Astrocyte (in vitro differentiated cells and primary cell): Measurements from ENCODE around the gene CPED1. TPM values are rescaled to one million over a fixed set of nuclear protein-coding genes. Genes with fewer than 3 reads are reported as not detected.

Experiments used
- DNase-seq: peaks from one replicate; pipeline ENCODE4 v3.0.0-alpha.2; 2010; ENCODE audit warnings: low read depth
- FAIRE-seq: peaks from 2 replicates; lab custom pipeline; 2011; peaks lifted over from hg19 to GRCh38; lab: Jason Lieb, UNC
- H2AFZ ChIP-seq: 2 replicates; pipeline ENCODE4 v1.6.0; 2012; ENCODE audit warnings: low read depth, low read length, inconsistent platforms
- H3K27ac ChIP-seq: 2 replicates; pipeline ENCODE4 v1.5.1; 2011; ENCODE audit warnings: low read depth, low read length, inconsistent platforms
- H3K27me3 ChIP-seq: 2 replicates; pipeline ENCODE4 v1.6.0; 2011; ENCODE audit warnings: low read length, inconsistent platforms; ENCODE audit not compliant: insufficient read depth
- H3K36me3 ChIP-seq: 2 replicates; pipeline ENCODE4 v1.5.1; 2011; ENCODE audit warnings: low read length, inconsistent platforms; ENCODE audit not compliant: insufficient read depth
- H3K4me1 ChIP-seq: 2 replicates; pipeline ENCODE4 v1.5.1; 2011; ENCODE audit warnings: low read length, inconsistent platforms; ENCODE audit not compliant: insufficient read depth
- H3K4me2 ChIP-seq: 2 replicates; pipeline ENCODE4 v1.6.0; 2012; ENCODE audit warnings: low read length, inconsistent platforms
- H3K4me3 ChIP-seq: 2 replicates; pipeline ENCODE4 v1.5.1; 2011; ENCODE audit warnings: low read depth, mild to moderate bottlenecking, low read length, inconsistent platforms; ENCODE audit not compliant: insufficient read depth
- H3K79me2 ChIP-seq: 2 replicates; pipeline ENCODE4 v1.6.0; 2012; ENCODE audit warnings: mild to moderate bottlenecking, low read length, inconsistent platforms; ENCODE audit not compliant: insufficient read depth
- H3K9ac ChIP-seq: 2 replicates; pipeline ENCODE4 v1.6.0; 2012; ENCODE audit warnings: mild to moderate bottlenecking, low read length, inconsistent platforms
- H3K9me3 ChIP-seq: 2 replicates; pipeline ENCODE4 v1.5.1; 2012; ENCODE audit warnings: low read depth, mild to moderate bottlenecking, low read length, inconsistent platforms; ENCODE audit not compliant: insufficient read depth
- H4K20me1 ChIP-seq: 2 replicates; pipeline ENCODE4 v1.6.0; 2012; ENCODE audit warnings: low read length, inconsistent platforms; ENCODE audit not compliant: insufficient read depth
- H3K27ac Mint-ChIP-seq: one replicate; pipeline ENCODE4 v1.8.0; 2021; ENCODE audit warnings: mild to moderate bottlenecking, mixed read lengths; ENCODE audit not compliant: unreplicated experiment
- H3K27me3 Mint-ChIP-seq: one replicate; pipeline ENCODE4 v1.8.0; 2021; ENCODE audit warnings: low read depth, mixed read lengths; ENCODE audit not compliant: unreplicated experiment
- H3K36me3 Mint-ChIP-seq: one replicate; pipeline ENCODE4 v1.8.0; 2021; ENCODE audit warnings: low read depth, mixed read lengths; ENCODE audit not compliant: unreplicated experiment
- H3K4me1 Mint-ChIP-seq: one replicate; pipeline ENCODE4 v1.8.0; 2021; ENCODE audit warnings: low read depth, mixed read lengths; ENCODE audit not compliant: unreplicated experiment
- H3K4me3 Mint-ChIP-seq: one replicate; pipeline ENCODE4 v1.8.0; 2021; ENCODE audit warnings: mild to moderate bottlenecking, moderate library complexity, mixed read lengths; ENCODE audit not compliant: unreplicated experiment
- H3K9me3 Mint-ChIP-seq: one replicate; pipeline ENCODE4 v1.8.0; 2021; ENCODE audit warnings: mild to moderate bottlenecking, mixed read lengths; ENCODE audit not compliant: unreplicated experiment
- EZH2 ChIP-seq: IDR thresholded peaks from 2 replicates; pipeline ENCODE4 v1.6.1; 2012; ENCODE audit warnings: mild to moderate bottlenecking, low read length, inconsistent platforms; ENCODE audit not compliant: insufficient read depth
- total RNA-seq: library from RNA; stranded (reverse); gene quantifications from 2 replicates; pipeline ENCODE4 v1.2.1, GENCODE V29; 2021
- TF ChIP-seq, protein P1 (sequence below): IDR thresholded peaks from 2 replicates; pipeline ENCODE4 v1.5.1; 2011; ENCODE audit warnings: low read depth, mild to moderate bottlenecking, inconsistent platforms, low read length, moderate library complexity; ENCODE audit not compliant: insufficient read depth

Gene CPED1
- total RNA-seq, 1 donor from 2014 or later = 6.1 TPM

GRCh38 chr7:121195010-121195409 is 206.5 kb downstream of the CPED1 start:
- Histone ChIP-seq H3K27me3 (no peaks in the 10 kb centered on the region), H3K79me2 (no peaks in the 10 kb centered on the region), H3K36me3 (no peaks in the 10 kb centered on the region), H3K9ac (no peak overlapping the region), H3K4me3 (no peak overlapping the region), H3K9me3 (no peaks in the 10 kb centered on the region), H2AFZ (no peak overlapping the region), H3K4me1 (no peaks in the 10 kb centered on the region), H3K4me2 (no peak overlapping the region), H4K20me1 (no peaks in the 10 kb centered on the region), H3K27ac (no peak overlapping the region)
- DNase-seq = no peak
- Mint-ChIP-seq H3K36me3 (no peaks in the 10 kb centered on the region), H3K27me3 (no peaks in the 10 kb centered on the region), H3K4me3 (no peak overlapping the region), H3K27ac (no peak overlapping the region), H3K4me1 (peaks cover 8% of the 10 kb centered on the region), H3K9me3 (no peaks in the 10 kb centered on the region)
- TF ChIP-seq EZH2 = no peak
- TF ChIP-seq, protein P1, sequence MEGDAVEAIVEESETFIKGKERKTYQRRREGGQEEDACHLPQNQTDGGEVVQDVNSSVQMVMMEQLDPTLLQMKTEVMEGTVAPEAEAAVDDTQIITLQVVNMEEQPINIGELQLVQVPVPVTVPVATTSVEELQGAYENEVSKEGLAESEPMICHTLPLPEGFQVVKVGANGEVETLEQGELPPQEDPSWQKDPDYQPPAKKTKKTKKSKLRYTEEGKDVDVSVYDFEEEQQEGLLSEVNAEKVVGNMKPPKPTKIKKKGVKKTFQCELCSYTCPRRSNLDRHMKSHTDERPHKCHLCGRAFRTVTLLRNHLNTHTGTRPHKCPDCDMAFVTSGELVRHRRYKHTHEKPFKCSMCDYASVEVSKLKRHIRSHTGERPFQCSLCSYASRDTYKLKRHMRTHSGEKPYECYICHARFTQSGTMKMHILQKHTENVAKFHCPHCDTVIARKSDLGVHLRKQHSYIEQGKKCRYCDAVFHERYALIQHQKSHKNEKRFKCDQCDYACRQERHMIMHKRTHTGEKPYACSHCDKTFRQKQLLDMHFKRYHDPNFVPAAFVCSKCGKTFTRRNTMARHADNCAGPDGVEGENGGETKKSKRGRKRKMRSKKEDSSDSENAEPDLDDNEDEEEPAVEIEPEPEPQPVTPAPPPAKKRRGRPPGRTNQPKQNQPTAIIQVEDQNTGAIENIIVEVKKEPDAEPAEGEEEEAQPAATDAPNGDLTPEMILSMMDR = no peak
- FAIRE-seq = no peak

GRCh38 chr7:121195874-121196273 is 207.4 kb downstream of the CPED1 start:
- Histone ChIP-seq H3K27ac (no peak overlapping the region), H3K9ac (no peak overlapping the region), H3K79me2 (no peaks in the 10 kb centered on the region), H2AFZ (peak overlapping the region; percentile 19), H3K4me3 (no peak overlapping the region), H3K27me3 (no peaks in the 10 kb centered on the region), H3K4me1 (no peaks in the 10 kb centered on the region), H3K4me2 (no peak overlapping the region), H3K36me3 (no peaks in the 10 kb centered on the region), H3K9me3 (no peaks in the 10 kb centered on the region), H4K20me1 (no peaks in the 10 kb centered on the region)
- Mint-ChIP-seq H3K27ac (peak overlapping the region; percentile 71), H3K27me3 (no peaks in the 10 kb centered on the region), H3K9me3 (no peaks in the 10 kb centered on the region), H3K4me3 (no peak overlapping the region), H3K36me3 (no peaks in the 10 kb centered on the region), H3K4me1 (peaks cover 8% of the 10 kb centered on the region)
- TF ChIP-seq, protein P1 = no peak
- TF ChIP-seq EZH2 = no peak
- FAIRE-seq = no peak
- DNase-seq = peak; percentile 7

- H3K27ac Mint-ChIP-seq = peak overlapping the region; percentile 71
- no peaks in the 10 kb centered on the region for H4K20me1 ChIP-seq
- TF ChIP-seq EZH2 = no peak
- TF ChIP-seq, protein P1 = no peak
- H3K4me3 Mint-ChIP-seq = no peak overlapping the region
- no peaks in the 10 kb centered on the region for H3K79me2 ChIP-seq
- FAIRE-seq (peak; percentile 29), DNase-seq (no peak)
- peaks cover 8% of the 10 kb centered on the region for H3K4me1 Mint-ChIP-seq
- H2AFZ ChIP-seq = peak overlapping the region; percentile 19
- no peaks in the 10 kb centered on the region for H3K36me3 Mint-ChIP-seq
- peaks cover 2% of the 10 kb centered on the region for H3K27me3 Mint-ChIP-seq
- no peaks in the 10 kb centered on the region for H3K27me3 ChIP-seq
- no peak overlapping the region for H3K4me2 ChIP-seq
- no peaks in the 10 kb centered on the region for H3K9me3 ChIP-seq
- H3K4me1 ChIP-seq = no peaks in the 10 kb centered on the region
- no peaks in the 10 kb centered on the region for H3K36me3 ChIP-seq
- H3K4me3 ChIP-seq = no peak overlapping the region
- H3K9ac ChIP-seq = no peak overlapping the region
- no peak overlapping the region for H3K27ac ChIP-seq
- H3K9me3 Mint-ChIP-seq = no peaks in the 10 kb centered on the region
Measured at GRCh38 chr7:121196286-121196685, 207.8 kb downstream of the CPED1 start.
